ENCODE data around the gene GFI1B.

DNA sequence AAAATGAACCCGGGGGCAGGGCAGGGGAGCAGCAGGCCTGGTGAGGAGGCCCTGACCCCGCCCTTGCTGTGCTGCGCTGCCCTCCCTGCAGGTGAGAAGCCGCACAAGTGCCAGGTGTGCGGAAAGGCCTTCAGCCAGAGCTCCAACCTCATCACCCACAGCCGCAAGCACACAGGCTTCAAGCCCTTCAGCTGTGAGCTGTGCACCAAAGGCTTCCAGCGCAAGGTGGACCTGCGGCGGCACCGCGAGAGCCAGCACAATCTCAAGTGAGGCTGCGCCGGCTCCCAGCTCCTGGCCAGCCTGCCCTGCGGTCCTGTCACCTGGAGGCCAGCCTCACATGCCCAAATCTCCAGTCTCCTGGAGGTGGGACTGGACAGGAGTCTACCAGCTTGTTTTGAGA is 12.3 kb downstream of the GFI1B start:
- TF ChIP-seq, protein P1, sequence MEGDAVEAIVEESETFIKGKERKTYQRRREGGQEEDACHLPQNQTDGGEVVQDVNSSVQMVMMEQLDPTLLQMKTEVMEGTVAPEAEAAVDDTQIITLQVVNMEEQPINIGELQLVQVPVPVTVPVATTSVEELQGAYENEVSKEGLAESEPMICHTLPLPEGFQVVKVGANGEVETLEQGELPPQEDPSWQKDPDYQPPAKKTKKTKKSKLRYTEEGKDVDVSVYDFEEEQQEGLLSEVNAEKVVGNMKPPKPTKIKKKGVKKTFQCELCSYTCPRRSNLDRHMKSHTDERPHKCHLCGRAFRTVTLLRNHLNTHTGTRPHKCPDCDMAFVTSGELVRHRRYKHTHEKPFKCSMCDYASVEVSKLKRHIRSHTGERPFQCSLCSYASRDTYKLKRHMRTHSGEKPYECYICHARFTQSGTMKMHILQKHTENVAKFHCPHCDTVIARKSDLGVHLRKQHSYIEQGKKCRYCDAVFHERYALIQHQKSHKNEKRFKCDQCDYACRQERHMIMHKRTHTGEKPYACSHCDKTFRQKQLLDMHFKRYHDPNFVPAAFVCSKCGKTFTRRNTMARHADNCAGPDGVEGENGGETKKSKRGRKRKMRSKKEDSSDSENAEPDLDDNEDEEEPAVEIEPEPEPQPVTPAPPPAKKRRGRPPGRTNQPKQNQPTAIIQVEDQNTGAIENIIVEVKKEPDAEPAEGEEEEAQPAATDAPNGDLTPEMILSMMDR (IDR thresholded peaks at IDR 0.05) = no peak
- TF ChIP-seq POLR2A (IDR thresholded peaks at IDR 0.05) (no peak), POLR2AphosphoS5 (IDR thresholded peaks at IDR 0.05) (no peak)
